OCI-LY7 (cell line): ENCODE measurements around the gene NOM1. TPM values are rescaled to one million over a fixed set of nuclear protein-coding genes. Genes with fewer than 3 reads are reported as not detected.

ENCODE experiments used
- total RNA-seq, 2 experiments: library from RNA; depleted of rRNA in 1 of 2; stranded (reverse); fragments of >200 nt in 1 of 2; shearing (Covaris generic) in 1 of 2; gene quantifications; 2 replicates each; pipeline ENCODE4 v1.2.3, GENCODE V29; 2014 to 2022

Gene NOM1
- total RNA-seq, 2 experiments from 2014 or later = 40.2 to 59.9 TPM

Other genes starting within 250 kb of the NOM1 start
- gene LMBR1, start 56.5 kb upstream of the NOM1 start, total RNA-seq (2014; rRNA removed; shearing (Covaris generic)) = 91.1 and 136 TPM in 2 replicates
- gene LMBR1, start 56.5 kb upstream of the NOM1 start, total RNA-seq (2022) = 114 and 116 TPM in 2 replicates
- gene MNX1, start 61.0 kb downstream of the NOM1 start, total RNA-seq (2014; rRNA removed; shearing (Covaris generic)) = 4.4 and 5.6 TPM in 2 replicates
- gene MNX1, start 61.0 kb downstream of the NOM1 start, total RNA-seq (2022) = 4.7 and 5.7 TPM in 2 replicates
- gene UBE3C, start 189.2 kb downstream of the NOM1 start, total RNA-seq (2014; rRNA removed; shearing (Covaris generic)) = 51.5 and 60.4 TPM in 2 replicates
- gene UBE3C, start 189.2 kb downstream of the NOM1 start, total RNA-seq (2022) = 60.0 and 66.1 TPM in 2 replicates